ENCODE data around the gene COPZ2.
A peak's percentile ranks its signal among the peaks of the same experiment; 100 is the strongest.
"Not testable (repeated sequence)": the region's sequence is repeated elsewhere in the genome, so short reads cannot be mapped to it uniquely, and the experiment has no call there.

Gene COPZ2

GRCh38 chr17:48037036-48037837, at the start of gene COPZ2:
Gene COPZ2 (minus strand): TSS chr17:48037797. CDS start chr17:48037777, 20 bp downstream.
- no peak for DNase-seq (ENCODE audit: low spot score)

GRCh38 chr17:48084932-48085331, 47.3 kb upstream of the COPZ2 start:
- no peak for DNase-seq (ENCODE audit: low spot score)

GRCh38 chr17:48081858-48082257, 44.3 kb upstream of the COPZ2 start:
- no peak for DNase-seq (ENCODE audit: low spot score)

GRCh38 chr17:48077152-48077551, 39.6 kb upstream of the COPZ2 start:
- DNase-seq (ENCODE audit: low spot score): not testable (repeated sequence)

GRCh38 chr17:48074322-48075081, 36.9 kb upstream of the COPZ2 start:
- DNase-seq (ENCODE audit: low spot score): peak; percentile 82

- not testable (repeated sequence) for DNase-seq (ENCODE audit: low spot score)
These were observed 36.0 kb upstream of the COPZ2 start for GRCh38 chr17:48073566-48074094.

GRCh38 chr17:48072811-48073210, 35.2 kb upstream of the COPZ2 start:
- DNase-seq (ENCODE audit: low spot score): not testable (repeated sequence)

GRCh38 chr17:48071654-48072053, 34.1 kb upstream of the COPZ2 start:
- DNase-seq (ENCODE audit: low spot score): no peak

- no peak for DNase-seq (ENCODE audit: low spot score)
These were observed 32.6 kb upstream of the COPZ2 start for GRCh38 chr17:48070195-48070594.

GRCh38 chr17:48068491-48068961, 30.9 kb upstream of the COPZ2 start:
- no peak for DNase-seq (ENCODE audit: low spot score)

GRCh38 chr17:48067808-48068207, 30.2 kb upstream of the COPZ2 start:
- not testable (repeated sequence) for DNase-seq (ENCODE audit: low spot score)

GRCh38 chr17:48067245-48067644, 29.6 kb upstream of the COPZ2 start:
- DNase-seq (ENCODE audit: low spot score): no peak

- no peak for DNase-seq (ENCODE audit: low spot score)
These were observed 29.1 kb upstream of the COPZ2 start for GRCh38 chr17:48066656-48067055.

GRCh38 chr17:48066192-48066591, 28.6 kb upstream of the COPZ2 start:
- DNase-seq (ENCODE audit: low spot score): no peak

- no peak for DNase-seq (ENCODE audit: low spot score)
These were observed 27.0 kb upstream of the COPZ2 start for GRCh38 chr17:48064638-48065037.

- DNase-seq (ENCODE audit: low spot score): no peak
These were observed 24.7 kb upstream of the COPZ2 start for GRCh38 chr17:48062273-48062672.

GRCh38 chr17:48060249-48060648, 22.7 kb upstream of the COPZ2 start:
- no peak for DNase-seq (ENCODE audit: low spot score)

- no peak for DNase-seq (ENCODE audit: low spot score)
These were observed 21.6 kb upstream of the COPZ2 start for GRCh38 chr17:48059125-48059668.

- no peak for DNase-seq (ENCODE audit: low spot score)
These were observed 21.0 kb upstream of the COPZ2 start for GRCh38 chr17:48058393-48059124.

GRCh38 chr17:48057626-48058025, 20.0 kb upstream of the COPZ2 start:
- DNase-seq (ENCODE audit: low spot score): no peak

GRCh38 chr17:48056879-48057278, 19.3 kb upstream of the COPZ2 start:
- DNase-seq (ENCODE audit: low spot score): no peak

- DNase-seq (ENCODE audit: low spot score): no peak
These were observed 18.7 kb upstream of the COPZ2 start for GRCh38 chr17:48056246-48056745.
